A673 (cell line): ENCODE data around the gene UBE3B. TPM values are rescaled to one million over a fixed set of nuclear protein-coding genes. Genes with fewer than 3 reads are reported as not detected.

Experiments used
- BruUV-seq: library from RNA; stranded (reverse); fragments of 400-500 nt; replicated peaks from 2 replicates; lab custom pipeline; 2021; lab: Mats Ljungman, UMichigan
- CTCF ChIA-PET: fragments of 300-600 bp; sonication (Branson Sonifier 250); formaldehyde crosslinking; loops from one replicate; lab custom pipeline; 2022; ENCODE audit warnings: antibody characterized with exemption; lab: Charles Lee
- POLR2A ChIA-PET: fragments of 300-600 bp; sonication (Branson Sonifier 250); formaldehyde crosslinking; loops from one replicate; lab custom pipeline; 2022; ENCODE audit warnings: antibody characterized with exemption; ENCODE audit not compliant: low non-redundant PET; lab: Charles Lee
- DNase-seq: peaks from one replicate; pipeline ENCODE4 v3.0.0-alpha.2; 2015; ENCODE audit warnings: low spot score
- H3K27ac ChIP-seq: fragments of 200-600 bp; sonication (generic); 2 replicates; pipeline ENCODE4 v1.5.1; 2016; ENCODE audit warnings: mixed run types, low read depth, mild to moderate bottlenecking, mixed read lengths, antibody characterized with exemption, low read length; ENCODE audit not compliant: poor library complexity, severe bottlenecking
- H3K27me3 ChIP-seq: fragments of 200-600 bp; sonication (generic); replicated peaks from 2 replicates; pipeline ENCODE4 v1.6.1; 2017; ENCODE audit warnings: mixed run types, low read depth, mild to moderate bottlenecking, mixed read lengths, antibody characterized with exemption, low read length; ENCODE audit not compliant: insufficient read depth, poor library complexity
- H3K36me3 ChIP-seq: fragments of 200-600 bp; sonication (generic); 2 replicates; pipeline ENCODE4 v1.6.1; 2016; ENCODE audit warnings: mixed run types, mild to moderate bottlenecking, mixed read lengths, antibody characterized with exemption, low read length; ENCODE audit not compliant: insufficient read depth, poor library complexity, severe bottlenecking
- H3K4me1 ChIP-seq: fragments of 200-600 bp; sonication (generic); 2 replicates; pipeline ENCODE4 v1.6.1; 2017; ENCODE audit warnings: mixed run types, mild to moderate bottlenecking, mixed read lengths, antibody characterized with exemption, low read length; ENCODE audit not compliant: insufficient read depth, poor library complexity, severe bottlenecking
- H3K4me3 ChIP-seq: fragments of 200-600 bp; sonication (generic); 2 replicates; pipeline ENCODE4 v1.5.1; 2016; ENCODE audit warnings: low read depth, mixed run types, mild to moderate bottlenecking, mixed read lengths, low read length; ENCODE audit not compliant: poor library complexity, severe bottlenecking
- H3K9me3 ChIP-seq: fragments of 200-600 bp; sonication (generic); 2 replicates; pipeline ENCODE4 v1.6.1; 2016; ENCODE audit warnings: mixed run types, low read depth, mild to moderate bottlenecking, mixed read lengths, antibody characterized with exemption, low read length; ENCODE audit not compliant: poor library complexity, severe bottlenecking
- EZH2 ChIP-seq: fragments of 200-600 bp; sonication (generic); IDR thresholded peaks from 2 replicates; pipeline ENCODE4 v1.6.1; 2017; ENCODE audit warnings: borderline replicate concordance, low read depth, mild to moderate bottlenecking, mixed read lengths, antibody characterized with exemption, low read length; ENCODE audit not compliant: poor library complexity, severe bottlenecking
- intact Hi-C: fragments of 100-400 bp; cut with micrococcal nuclease; formaldehyde crosslinking; loops from one replicate; pipeline ENCODE4 v1.10.0; 2022; ENCODE audit not compliant: unreplicated experiment
- total RNA-seq: library from RNA; stranded (reverse); gene quantifications from 2 replicates; pipeline ENCODE4 v1.2.3, GENCODE V29; 2021
- TF ChIP-seq, protein P1 (sequence below): fragments of 300-800, 200-600 bp; sonication (generic); conservative IDR thresholded peaks from 2 replicates; pipeline ENCODE4 v1.5.1; 2017; ENCODE audit warnings: low read depth, mild to moderate bottlenecking, antibody characterized with exemption, low read length, moderate library complexity, mixed read lengths

The UBE3B gene
- total RNA-seq, 1 experiment from 2014 or later, result 29.2 TPM

DNA sequence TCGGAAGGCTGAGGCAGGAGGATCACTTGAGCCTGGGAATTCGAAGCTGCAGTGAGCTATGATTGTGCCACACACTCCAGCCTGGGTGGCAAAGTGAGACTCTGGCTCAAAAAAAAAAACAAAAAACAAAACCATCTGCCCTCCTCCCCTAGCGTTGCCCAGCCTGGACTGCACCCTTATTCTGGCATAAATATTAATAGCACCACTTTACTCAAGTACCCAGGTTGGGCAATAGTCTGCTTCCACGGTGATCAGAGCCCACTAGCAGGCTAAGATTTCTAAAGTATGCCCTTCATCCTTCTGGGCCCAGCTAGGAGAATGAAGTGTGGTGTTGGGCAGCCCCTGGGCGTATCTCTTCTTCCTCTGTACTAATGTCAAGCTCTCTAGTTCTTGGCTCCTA, 33.6 kb upstream of the UBE3B start:
- intact Hi-C loops, result no loop called here
- ChIA-PET CTCF (no interaction called here), POLR2A (interaction anchor here (0.6 kb wide), 1 partner anchor 19 kb away, joined by 4 read pairs; no protein-coding TSS in a partner anchor)
- H3K36me3 ChIP-seq, result peaks cover 10% of the 10 kb centered on the region
- no peak for DNase-seq
- no peaks in the 10 kb centered on the region for H3K9me3 ChIP-seq
- no peaks in the 10 kb centered on the region for H3K27me3 ChIP-seq
- no peaks in the 10 kb centered on the region for H3K4me1 ChIP-seq
- no TSS peak for BruUV-seq
- H3K27ac ChIP-seq, result no peak overlapping the region
- no peak overlapping the region for H3K4me3 ChIP-seq
- TF ChIP-seq, protein P1, sequence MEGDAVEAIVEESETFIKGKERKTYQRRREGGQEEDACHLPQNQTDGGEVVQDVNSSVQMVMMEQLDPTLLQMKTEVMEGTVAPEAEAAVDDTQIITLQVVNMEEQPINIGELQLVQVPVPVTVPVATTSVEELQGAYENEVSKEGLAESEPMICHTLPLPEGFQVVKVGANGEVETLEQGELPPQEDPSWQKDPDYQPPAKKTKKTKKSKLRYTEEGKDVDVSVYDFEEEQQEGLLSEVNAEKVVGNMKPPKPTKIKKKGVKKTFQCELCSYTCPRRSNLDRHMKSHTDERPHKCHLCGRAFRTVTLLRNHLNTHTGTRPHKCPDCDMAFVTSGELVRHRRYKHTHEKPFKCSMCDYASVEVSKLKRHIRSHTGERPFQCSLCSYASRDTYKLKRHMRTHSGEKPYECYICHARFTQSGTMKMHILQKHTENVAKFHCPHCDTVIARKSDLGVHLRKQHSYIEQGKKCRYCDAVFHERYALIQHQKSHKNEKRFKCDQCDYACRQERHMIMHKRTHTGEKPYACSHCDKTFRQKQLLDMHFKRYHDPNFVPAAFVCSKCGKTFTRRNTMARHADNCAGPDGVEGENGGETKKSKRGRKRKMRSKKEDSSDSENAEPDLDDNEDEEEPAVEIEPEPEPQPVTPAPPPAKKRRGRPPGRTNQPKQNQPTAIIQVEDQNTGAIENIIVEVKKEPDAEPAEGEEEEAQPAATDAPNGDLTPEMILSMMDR, result no peak
- no peak for TF ChIP-seq EZH2

DNA sequence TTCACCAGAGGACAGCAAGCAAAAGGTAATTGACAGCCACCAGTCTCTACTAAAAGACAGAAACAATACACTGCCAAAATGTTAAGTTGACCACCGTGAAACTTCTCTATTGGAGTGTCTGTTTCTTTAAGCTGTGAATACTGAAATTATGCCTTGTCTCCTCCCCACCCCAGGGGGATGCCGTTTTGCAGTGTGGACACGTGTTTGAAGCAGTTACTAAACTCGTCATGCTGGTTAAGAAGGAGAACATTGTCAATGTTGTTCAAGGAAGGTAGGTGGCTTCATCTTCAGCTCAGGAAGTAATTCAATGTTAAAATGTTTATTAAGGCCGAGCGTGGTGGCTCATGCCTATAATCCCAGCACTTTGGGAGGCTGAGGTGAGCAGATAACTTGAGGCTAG, 33.2 kb upstream of the UBE3B start:
- intact Hi-C loops, result no loop called here
- POLR2A ChIA-PET, result no interaction called here

DNA sequence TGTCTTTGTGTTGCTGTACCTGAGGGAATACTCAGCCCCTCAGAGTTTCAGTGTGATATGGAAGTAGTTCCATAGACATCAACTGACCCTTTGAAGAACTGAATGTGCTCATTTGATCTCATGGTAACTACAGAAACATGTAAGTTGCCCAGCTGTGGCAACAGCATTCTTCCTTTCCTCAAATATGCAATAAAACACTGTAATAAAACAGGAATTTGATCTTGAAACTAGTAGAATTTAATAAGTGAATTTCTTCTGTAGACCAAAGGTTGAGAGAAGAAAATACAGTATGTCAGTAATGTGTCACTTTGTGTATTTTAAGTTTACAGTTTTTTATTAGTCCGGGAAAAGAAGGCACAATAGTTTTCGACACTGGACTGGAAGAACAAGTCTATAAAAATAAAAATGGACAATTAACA, 32.2 kb upstream of the UBE3B start:
- Histone ChIP-seq H3K4me1 (no peaks in the 10 kb centered on the region), H3K27ac (no peak overlapping the region), H3K4me3 (no peak overlapping the region), H3K9me3 (no peaks in the 10 kb centered on the region), H3K36me3 (peaks cover 10% of the 10 kb centered on the region), H3K27me3 (no peaks in the 10 kb centered on the region)
- no peak for DNase-seq
- intact Hi-C loops, result no loop called here
- CTCF ChIA-PET, result no interaction called here
- POLR2A ChIA-PET, result interaction anchor here (0.7 kb wide), 1 partner anchor 425 kb away, joined by 3 read pairs; no protein-coding TSS in a partner anchor
- TF ChIP-seq, protein P1, result no peak
- no peak for TF ChIP-seq EZH2
- no TSS peak for BruUV-seq

More for the DNA sequence above, 33.2 kb upstream of the UBE3B start:
- CTCF ChIA-PET, result no interaction called here
- TF ChIP-seq EZH2, result no peak
- TF ChIP-seq, protein P1, result no peak
- no peak overlapping the region for H3K27ac ChIP-seq
- BruUV-seq, result no TSS peak
- no peaks in the 10 kb centered on the region for H3K9me3 ChIP-seq
- no peak overlapping the region for H3K4me3 ChIP-seq
- H3K27me3 ChIP-seq, result no peaks in the 10 kb centered on the region
- no peaks in the 10 kb centered on the region for H3K4me1 ChIP-seq
- H3K36me3 ChIP-seq, result peaks cover 10% of the 10 kb centered on the region
- no peak for DNase-seq
